Right lung (tissue), 5 donors: ENCODE results near the gene BHLHE40. TPM values are rescaled to one million over a fixed set of nuclear protein-coding genes. Genes with fewer than 3 reads are reported as not detected.

Experiments
- DNase-seq, 2 donors: peaks; one replicate each; pipeline ENCODE4 v3.0.0-alpha.2; 2013
- polyA plus RNA-seq, 5 donors: library from polyadenylated mRNA; unstranded; fragments of 120-200 nt; gene quantifications; one replicate each; pipeline versions ENCODE4 v1.2.1 to v1.2.3, GENCODE V29; 2013; ENCODE audit warnings: inconsistent platforms in 1 of 5, low replicate concordance in 1 of 5; ENCODE audit not compliant: insufficient read length in 5 of 5, insufficient read depth in 1 of 5

BHLHE40 gene
- polyA plus RNA-seq, 5 donors, result 9.7 to 31.7 (median 20.7) TPM

GRCh38 chr3:5016211-5017161 is 37.2 kb downstream of the BHLHE40 start:
- DNase-seq, result no peak

- no peak for DNase-seq
These were observed 38.8 kb downstream of the BHLHE40 start for GRCh38 chr3:5017925-5018531.

DNA sequence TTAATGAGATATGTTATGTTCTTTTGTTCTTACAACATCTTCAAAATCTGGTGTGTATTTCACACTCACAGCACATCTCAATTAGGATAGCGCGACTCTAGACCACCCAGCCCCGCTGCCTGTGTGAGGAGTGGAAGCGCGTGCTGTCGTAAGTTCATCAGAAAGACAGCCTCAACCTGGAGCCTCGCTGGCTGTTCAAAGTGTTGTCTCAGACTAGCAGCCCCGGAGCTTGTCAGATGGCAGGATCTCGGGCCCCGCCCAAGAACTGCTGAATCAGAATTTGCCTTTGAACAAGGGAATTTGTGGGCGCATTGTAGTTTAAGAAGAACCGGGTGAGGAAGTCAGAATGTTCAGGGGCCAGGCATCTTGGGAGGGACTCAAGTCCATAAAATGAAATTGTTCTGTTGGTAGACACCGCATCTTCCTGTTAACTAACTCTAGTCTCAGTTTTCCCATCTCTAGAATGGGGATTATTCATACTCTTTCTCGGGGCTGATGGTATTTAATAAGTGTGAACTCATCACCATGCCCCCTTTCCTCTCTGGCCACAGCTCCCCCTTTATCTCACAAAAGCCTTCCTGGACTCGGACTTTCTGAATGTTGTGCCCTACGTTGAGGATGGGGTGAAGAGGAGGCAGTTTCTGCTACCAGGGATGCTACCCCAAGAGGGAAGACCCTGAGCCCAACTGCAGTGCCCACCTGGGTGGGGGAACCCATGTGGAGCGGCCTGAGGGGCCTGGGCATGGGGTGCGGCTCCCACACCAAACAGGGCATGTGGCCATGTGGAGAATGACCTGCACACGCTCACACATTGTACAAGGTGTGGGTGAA is 40.4 kb downstream of the BHLHE40 start:
- no peak for DNase-seq

- no peak for DNase-seq
These were observed 41.0 kb downstream of the BHLHE40 start for GRCh38 chr3:5020242-5020722.

GRCh38 chr3:5021116-5022092 is 42.2 kb downstream of the BHLHE40 start:
- DNase-seq, result no peak

DNA sequence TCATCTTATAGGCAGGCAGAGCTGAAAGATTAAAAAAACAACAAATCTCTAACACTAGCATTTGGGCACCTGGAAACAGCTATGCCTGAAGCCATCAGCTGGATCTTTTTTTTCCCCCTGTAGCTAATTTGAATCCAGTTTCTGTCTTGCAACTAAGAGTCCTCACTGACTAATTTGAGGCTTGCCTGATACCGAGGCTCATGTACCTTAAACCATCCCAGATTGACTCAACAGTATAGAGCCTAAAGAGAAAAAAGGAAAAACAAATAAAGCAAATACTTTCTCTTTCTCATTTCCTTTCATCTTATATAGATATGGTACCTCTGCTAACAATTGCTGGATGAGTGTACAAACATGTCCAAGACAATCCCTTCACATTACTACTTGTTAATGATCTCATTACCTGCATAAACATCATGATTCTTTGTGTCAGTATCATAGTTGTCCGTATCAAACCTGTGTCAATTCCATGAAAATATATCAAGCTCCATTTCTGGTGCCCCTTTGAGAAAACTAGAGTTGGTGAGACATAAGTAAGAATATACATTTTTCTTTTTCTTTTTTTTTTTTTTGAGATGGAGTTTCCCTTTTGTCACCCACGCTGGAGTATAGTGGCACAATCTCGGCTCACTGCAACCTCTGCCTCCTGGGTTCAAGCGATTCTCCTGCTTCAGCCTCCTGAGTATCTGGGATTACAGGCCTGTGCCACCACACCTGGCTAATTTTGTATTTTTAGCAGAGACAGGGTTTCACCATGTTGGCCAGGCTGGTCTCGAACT is 43.1 kb downstream of the BHLHE40 start:
- DNase-seq, result no peak

DNA sequence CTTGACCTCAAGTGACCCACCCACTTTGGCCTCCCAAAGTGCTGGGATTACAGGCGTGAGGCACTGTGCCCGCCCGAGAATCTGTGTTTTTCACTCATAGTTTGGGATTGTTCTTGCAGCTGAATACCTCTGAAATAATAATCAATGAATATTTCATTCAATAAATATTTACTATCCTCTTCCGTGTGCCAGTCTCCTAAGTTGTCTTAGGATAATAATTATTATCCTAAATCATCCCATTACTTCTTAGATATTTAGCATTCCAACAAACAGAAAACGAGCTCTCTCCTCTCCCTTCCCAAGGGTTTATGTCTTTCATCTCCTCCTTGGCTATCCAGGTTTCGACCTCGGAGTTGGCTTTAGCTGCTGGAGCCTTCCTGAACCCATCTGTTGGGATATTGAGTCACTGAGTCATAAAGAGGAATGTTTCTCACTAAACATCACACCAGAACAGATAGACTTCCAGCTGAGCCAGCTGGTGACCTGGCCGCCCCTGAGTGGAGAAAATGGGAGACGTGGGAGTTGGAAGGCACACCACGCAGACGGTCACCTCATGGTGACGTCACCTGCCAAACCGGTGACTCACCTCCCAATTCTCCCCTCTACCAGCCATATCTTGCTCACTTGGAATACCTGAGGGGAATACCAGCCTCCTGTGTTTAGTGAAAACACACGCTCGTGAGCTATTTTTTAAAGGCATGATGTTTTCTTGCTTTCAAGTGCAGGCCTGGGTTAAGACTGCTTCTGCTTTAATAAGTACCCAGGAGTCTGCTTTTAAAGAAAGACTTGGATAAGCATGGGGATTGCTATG is 43.9 kb downstream of the BHLHE40 start:
- DNase-seq, result no peak

GRCh38 chr3:5023777-5024346 is 44.6 kb downstream of the BHLHE40 start:
- DNase-seq, result no peak

DNA sequence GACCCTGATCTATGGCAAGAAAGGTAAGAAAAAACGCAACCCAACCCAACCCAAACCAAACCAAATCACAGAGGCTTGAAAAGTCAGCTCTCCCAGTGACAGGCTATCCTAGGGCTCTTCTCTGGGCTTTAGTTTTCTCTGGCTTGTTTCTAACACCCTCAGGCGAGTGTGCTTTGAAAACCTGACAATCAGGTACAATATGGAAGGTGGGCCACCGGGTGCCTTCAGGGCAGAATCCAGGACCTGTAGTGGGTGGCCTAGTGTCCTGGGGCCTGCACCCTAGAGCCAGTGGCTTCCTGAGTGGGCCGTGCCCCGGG is 46.8 kb downstream of the BHLHE40 start:
- DNase-seq, result no peak

DNA sequence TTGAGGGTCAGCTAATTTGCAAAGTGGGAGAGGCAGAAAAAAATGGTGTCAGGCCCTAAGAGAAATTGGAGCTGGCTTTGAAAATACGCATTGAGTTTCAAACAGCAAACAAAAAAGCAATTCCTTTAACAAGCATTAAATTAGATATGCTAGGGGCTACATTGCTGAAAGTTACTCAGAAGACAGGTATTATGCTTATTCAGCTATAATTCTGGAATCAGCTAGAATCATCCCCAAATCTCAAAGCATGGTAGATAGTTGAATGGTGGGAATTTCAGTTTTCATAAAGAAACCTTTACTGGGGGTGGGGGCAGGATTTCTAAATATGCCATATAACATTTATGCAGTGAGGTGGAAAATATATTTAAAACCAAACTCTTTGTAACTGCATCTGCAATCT is 50.5 kb downstream of the BHLHE40 start:
- DNase-seq, result no peak

- DNase-seq, result no peak
These were observed 50.9 kb downstream of the BHLHE40 start for GRCh38 chr3:5030152-5030551.

DNA sequence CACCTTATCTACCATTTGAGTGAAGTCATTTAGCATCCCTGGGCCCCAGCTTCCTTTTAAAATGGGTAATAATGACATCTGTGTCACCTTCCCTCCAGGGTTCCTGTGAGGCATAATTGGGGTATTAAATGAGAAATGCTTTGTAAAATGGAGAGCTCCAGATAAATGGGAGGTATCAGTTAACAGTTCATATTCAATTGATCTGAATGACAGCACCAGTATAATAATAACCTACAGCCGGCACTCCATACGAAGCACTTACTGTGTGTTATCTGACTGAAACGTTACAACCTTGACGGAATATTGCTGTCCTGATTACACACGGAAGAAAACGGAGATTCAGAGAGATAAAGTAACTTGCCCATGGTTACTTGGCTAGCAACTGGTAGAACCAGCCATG is 53.6 kb downstream of the BHLHE40 start:
- DNase-seq, result no peak

Other genes starting within 250 kb of the BHLHE40 start
- 10 to 100 TPM; 53.3 to 76.2 (median 69.8) TPM for gene ARL8B, start 142.9 kb downstream of the BHLHE40 start, polyA plus RNA-seq
- gene EDEM1, start 208.3 kb downstream of the BHLHE40 start, polyA plus RNA-seq, result 10 to 100 TPM; 20.2 to 31.8 (median 26.5) TPM